Activated naive CD8-positive, alpha-beta T cell treated with anti-CD3 and anti-CD28 coated beads, Interleukin-2, amount 50 U/mL, for 16 hours (primary cell): Measurements from ENCODE around the gene CCDC121.

ENCODE experiments used
- DNase-seq: peaks from one replicate; pipeline ENCODE4 v3.0.0-alpha.2; 2020; ENCODE audit warnings: low read depth, low spot score

The CCDC121 gene

GRCh38 chr2:27628767-27629709 lies at the start of gene CCDC121, which contains the start of gene GPN1:
Gene CCDC121, minus strand, starts transcription at chr2:27629012. Its CDS starts 1,213 bp downstream, at chr2:27627799.
Gene GPN1, plus strand, starts transcription at chr2:27629050. Its CDS starts 9 bp downstream, at chr2:27629059.
- DNase-seq: peak; percentile 88

GRCh38 chr2:27672723-27673486 lies 44.1 kb upstream of the CCDC121 start:
- no peak for DNase-seq

GRCh38 chr2:27671235-27671634 lies 42.4 kb upstream of the CCDC121 start:
- DNase-seq: no peak

GRCh38 chr2:27667446-27667845 lies 38.6 kb upstream of the CCDC121 start:
- DNase-seq: no peak

GRCh38 chr2:27664622-27665363 lies 36.0 kb upstream of the CCDC121 start:
- DNase-seq: no peak

- no peak for DNase-seq
These were observed 35.4 kb upstream of the CCDC121 start for GRCh38 chr2:27664154-27664574.

- DNase-seq: peak; percentile 35
These were observed 34.7 kb upstream of the CCDC121 start, which contains the start of the genes SLC4A1AP and SUPT7L for GRCh38 chr2:27663285-27664153. Gene SLC4A1AP, plus strand, starts transcription at chr2:27663889. Its CDS starts 26 bp downstream, at chr2:27663915. Gene SUPT7L, minus strand, starts transcription at chr2:27663614. Its CDS starts 1,422 bp downstream, at chr2:27662192.

GRCh38 chr2:27661371-27661770 lies 32.6 kb upstream of the CCDC121 start:
- DNase-seq: no peak

GRCh38 chr2:27655155-27655951 lies 26.5 kb upstream of the CCDC121 start:
- no peak for DNase-seq

GRCh38 chr2:27653397-27653796 lies 24.6 kb upstream of the CCDC121 start:
- no peak for DNase-seq

- no peak for DNase-seq
These were observed 24.0 kb upstream of the CCDC121 start for GRCh38 chr2:27652790-27653189.

GRCh38 chr2:27652341-27652740 lies 23.5 kb upstream of the CCDC121 start:
- no peak for DNase-seq

- DNase-seq: no peak
These were observed 22.2 kb upstream of the CCDC121 start for GRCh38 chr2:27651056-27651455.

GRCh38 chr2:27647737-27648136 lies 18.9 kb upstream of the CCDC121 start:
- no peak for DNase-seq

GRCh38 chr2:27647289-27647688 lies 18.5 kb upstream of the CCDC121 start:
- no peak for DNase-seq

GRCh38 chr2:27645197-27645596 lies 16.4 kb upstream of the CCDC121 start:
- DNase-seq: no peak

GRCh38 chr2:27640722-27641245 lies 12.0 kb upstream of the CCDC121 start:
- no peak for DNase-seq

GRCh38 chr2:27638709-27639108 lies 9.9 kb upstream of the CCDC121 start:
- DNase-seq: no peak

- no peak for DNase-seq
These were observed 9.3 kb upstream of the CCDC121 start for GRCh38 chr2:27638037-27638637.
